IPS-20b (cell line): Measurements from ENCODE around the gene RNF112.

Source experiments
- H3K27ac ChIP-seq: one replicate; pipeline ENCODE4 v1.5.1; 2013; ENCODE audit warnings: low read length
- H3K27me3 ChIP-seq: 2 replicates; pipeline ENCODE4 v1.6.1; 2013; ENCODE audit warnings: mild to moderate bottlenecking, low read length, inconsistent platforms; ENCODE audit not compliant: insufficient read depth
- H3K36me3 ChIP-seq: 2 replicates; pipeline ENCODE4 v1.6.1; 2013; ENCODE audit warnings: low read depth, mild to moderate bottlenecking, inconsistent platforms, low read length, moderate library complexity; ENCODE audit not compliant: insufficient read depth
- H3K4me1 ChIP-seq: 2 replicates; pipeline ENCODE4 v1.6.1; 2013; ENCODE audit warnings: mild to moderate bottlenecking, control low read depth, inconsistent platforms, low read length, moderate library complexity; ENCODE audit not compliant: insufficient read depth
- H3K4me3 ChIP-seq: 2 replicates; pipeline ENCODE4 v1.5.1; 2013; ENCODE audit warnings: mild to moderate bottlenecking, low read length, inconsistent platforms
- H3K9ac ChIP-seq: 2 replicates; pipeline ENCODE4 v1.6.1; 2013; ENCODE audit warnings: low read depth, mild to moderate bottlenecking, inconsistent platforms, low read length, moderate library complexity
- H3K9me3 ChIP-seq: 2 replicates; pipeline ENCODE4 v1.6.1; 2013; ENCODE audit warnings: mild to moderate bottlenecking, low read depth, low read length, inconsistent platforms; ENCODE audit not compliant: insufficient read depth

The RNF112 gene

DNA sequence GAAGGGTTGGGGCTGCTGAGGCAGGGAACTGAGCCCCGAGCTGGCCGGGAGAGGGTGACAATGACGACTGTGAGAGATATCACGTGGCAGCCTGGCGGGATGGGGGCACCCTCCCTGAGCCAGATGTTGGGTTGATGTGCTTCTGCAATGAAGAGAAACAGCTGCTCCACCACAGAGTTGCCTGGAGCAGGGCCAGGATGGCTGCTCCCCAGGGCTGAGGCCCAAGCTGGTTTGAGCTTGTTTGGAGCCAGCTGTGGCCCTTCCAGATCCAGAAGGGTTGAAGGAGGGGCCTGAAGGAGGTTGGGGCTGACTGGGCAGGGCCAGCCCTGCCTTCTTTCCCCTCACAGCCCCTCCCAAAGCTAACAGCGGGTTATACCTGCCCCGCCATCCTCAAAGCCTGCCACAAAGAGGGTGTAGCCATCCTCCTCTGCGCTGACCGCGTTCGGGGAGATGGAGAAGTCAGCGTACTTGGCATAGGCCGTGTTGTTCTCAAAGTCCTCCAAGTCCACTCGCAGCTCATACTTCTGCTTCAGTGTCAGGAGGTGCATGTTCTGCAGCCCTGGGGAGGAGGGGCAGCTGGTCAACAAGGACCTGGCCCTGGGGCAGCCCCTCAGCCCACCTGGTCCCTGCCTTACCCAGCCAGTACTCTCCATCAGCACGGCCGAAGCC, 26.2 kb upstream of the RNF112 start:
- H3K9me3 ChIP-seq = no peaks in the 10 kb centered on the region
- no peak overlapping the region for H3K9ac ChIP-seq
- peaks cover 8% of the 10 kb centered on the region; the same call in 1 of the 2 replicates for H3K4me1 ChIP-seq
- no peaks in the 10 kb centered on the region for H3K27me3 ChIP-seq
- H3K27ac ChIP-seq = no peak overlapping the region
- peaks cover 57% of the 10 kb centered on the region for H3K36me3 ChIP-seq
- no peak overlapping the region for H3K4me3 ChIP-seq

DNA sequence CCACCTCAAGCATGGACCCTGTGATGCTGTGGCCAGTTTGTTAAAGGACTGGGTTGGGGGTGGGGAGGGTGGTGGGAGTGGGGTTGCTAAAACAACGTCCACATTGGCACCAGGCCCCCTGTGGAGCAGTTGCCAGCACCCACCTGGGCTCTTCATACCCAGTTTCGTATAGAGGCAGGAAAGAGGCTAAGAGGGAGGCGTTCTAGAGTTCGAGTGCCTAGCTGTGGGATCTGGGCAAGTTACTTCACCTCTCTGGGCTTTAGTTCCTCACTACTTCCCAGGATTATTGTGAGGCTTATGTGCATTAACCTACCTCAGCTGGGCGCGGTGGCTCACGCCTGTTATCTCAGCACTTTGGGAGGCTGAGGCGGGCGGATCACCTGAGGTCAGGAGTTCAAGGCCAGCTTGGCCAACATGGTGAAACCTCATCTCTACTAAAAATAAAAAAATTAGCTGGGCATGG, 25.5 kb upstream of the RNF112 start:
- Histone ChIP-seq H3K9ac (no peak overlapping the region), H3K9me3 (no peaks in the 10 kb centered on the region)

DNA sequence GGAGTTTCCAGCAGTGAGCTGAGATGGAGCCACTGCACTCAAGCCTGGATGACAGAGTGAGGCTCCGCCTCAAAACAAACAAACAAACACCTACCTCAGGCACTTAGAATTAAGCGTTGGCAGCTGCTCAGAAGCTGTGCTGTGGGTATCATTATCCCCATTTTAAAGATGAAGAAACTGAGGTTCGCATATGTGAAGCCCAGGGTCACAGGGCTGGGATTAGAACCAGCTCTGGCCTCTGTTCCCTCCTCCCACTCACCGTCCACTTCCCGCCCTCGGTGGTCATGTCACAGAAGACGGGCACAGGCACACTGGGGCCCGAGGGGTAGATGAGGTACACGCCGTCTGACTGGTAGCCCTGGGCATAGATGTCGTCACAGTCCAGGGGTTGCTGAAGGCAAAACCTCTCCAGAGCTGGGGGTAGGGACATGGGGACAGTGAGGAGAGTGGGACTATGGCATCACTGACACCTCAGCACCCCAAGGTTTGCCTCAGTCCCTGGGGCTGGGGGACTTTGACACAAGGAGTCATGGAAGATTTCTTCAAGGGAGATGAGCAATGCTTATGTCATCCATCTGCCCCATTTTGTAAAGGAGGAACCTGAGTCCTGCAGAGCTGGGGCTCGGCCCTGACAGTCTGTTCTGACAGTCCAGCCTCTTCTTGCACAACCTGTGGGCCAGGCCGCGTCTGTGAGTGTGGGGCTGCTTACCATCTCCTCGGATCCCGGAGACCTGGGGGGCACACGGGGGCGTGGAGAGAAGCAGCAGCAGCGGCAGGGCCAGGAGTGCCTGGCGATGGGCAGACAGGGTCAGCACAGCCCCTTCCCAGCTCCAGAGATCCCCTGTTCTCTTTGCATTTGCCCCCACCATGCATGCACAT, 24.7 kb upstream of the RNF112 start:
- Histone ChIP-seq H3K36me3 (peaks cover 43% of the 10 kb centered on the region), H3K9ac (no peak overlapping the region), H3K27me3 (no peaks in the 10 kb centered on the region), H3K4me3 (peak overlapping the region; percentile 48; the same call in 1 of the 2 replicates), H3K27ac (no peak overlapping the region), H3K9me3 (no peaks in the 10 kb centered on the region), H3K4me1 (peaks cover 9% of the 10 kb centered on the region; the same call in 1 of the 2 replicates)

More for the DNA sequence above, 25.5 kb upstream of the RNF112 start:
- peaks cover 50% of the 10 kb centered on the region for H3K36me3 ChIP-seq
- H3K4me1 ChIP-seq = peaks cover 8% of the 10 kb centered on the region; the same call in 1 of the 2 replicates
- no peak overlapping the region for H3K27ac ChIP-seq
- no peaks in the 10 kb centered on the region for H3K27me3 ChIP-seq
- H3K4me3 ChIP-seq = no peak overlapping the region

DNA sequence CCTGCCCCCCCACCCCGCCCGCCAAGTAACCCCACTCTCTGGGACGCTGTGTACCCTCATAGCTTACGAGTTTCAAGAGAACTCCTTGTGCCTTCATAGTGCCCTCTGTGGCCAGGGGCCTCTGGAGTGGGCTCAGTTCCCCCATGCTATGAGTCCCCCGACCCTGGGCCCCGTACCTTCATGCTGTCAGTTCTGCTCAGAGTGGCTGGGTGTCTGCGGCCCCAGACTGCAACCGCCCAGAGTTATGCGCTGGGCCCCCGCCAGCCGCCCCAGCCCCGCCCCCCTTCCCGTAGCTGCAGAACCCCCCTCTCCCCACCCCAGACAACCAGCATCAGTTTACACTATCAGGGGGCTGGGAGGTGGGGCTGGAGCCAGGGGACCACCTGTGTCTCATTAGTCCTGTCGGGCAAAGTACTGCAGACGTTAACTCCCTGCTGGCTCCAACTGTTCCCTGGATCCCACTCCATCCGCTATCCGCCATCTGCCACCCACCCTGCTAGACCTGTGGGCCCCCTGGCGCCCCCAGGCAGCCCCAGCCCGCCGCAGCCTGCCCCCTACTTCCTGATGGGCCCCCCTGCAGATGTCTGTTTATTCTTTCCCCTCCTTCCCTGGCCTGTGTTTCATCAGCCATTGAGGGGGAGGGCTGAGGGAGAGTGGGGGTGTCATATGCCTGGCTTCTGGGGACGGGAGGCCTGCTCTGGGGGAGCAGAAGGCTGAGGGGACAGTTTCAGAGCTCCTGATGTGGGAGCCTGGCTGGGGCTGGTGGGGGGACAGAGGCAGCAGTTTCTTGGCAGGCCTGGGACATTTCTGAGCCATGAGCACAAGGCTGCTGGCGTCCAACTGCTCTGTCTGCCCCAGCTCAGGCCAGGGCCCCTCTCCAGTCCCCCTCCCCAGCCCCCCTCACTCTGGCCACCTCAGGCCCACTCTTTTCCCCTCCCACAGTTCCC, 23.8 kb upstream of the RNF112 start, which contains the start of gene MFAP4:
Gene MFAP4 (minus strand): TSS at position 217 of the 947 bp plus-strand sequence. CDS start 35 bp downstream, at position 182.
- Histone ChIP-seq H3K36me3 (peaks cover 34% of the 10 kb centered on the region), H3K9me3 (no peaks in the 10 kb centered on the region), H3K9ac (peak within 1 kb of the TSS; percentile 75), H3K27me3 (no peaks in the 10 kb centered on the region), H3K4me3 (peak within 1 kb of the TSS; percentile 48; the same call in 1 of the 2 replicates), H3K27ac (peak within 1 kb of the TSS; percentile 67), H3K4me1 (peaks cover 12% of the 10 kb centered on the region; the same call in 1 of the 2 replicates)

DNA sequence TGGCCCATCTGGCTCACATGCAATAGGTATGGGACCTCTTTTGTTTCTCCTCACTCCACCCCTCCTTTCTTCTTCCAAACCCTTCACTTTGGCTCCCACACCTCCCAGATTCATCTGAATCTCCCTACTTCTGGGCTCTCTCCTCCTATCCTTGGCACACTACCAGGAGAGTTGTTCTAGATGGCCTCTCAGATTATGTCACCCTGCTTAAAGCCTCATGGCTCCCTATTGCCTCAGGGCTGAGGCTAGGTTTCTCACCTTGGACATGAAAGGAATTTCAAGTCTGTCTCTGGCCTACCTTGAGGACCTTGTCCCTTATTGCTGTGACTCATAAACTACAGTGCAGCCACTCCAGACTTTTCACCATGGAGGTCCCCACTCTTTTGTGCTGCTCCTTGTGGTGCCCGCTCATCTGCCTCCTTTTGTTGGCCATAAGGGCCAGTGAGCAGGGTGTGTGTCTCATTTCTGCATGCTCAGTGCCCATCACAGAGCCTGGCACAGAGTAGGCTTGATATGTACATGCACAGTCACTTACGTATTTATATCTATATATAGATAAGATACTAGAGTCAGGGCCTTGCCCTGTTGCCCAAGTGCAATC, 23.0 kb upstream of the RNF112 start:
- Histone ChIP-seq H3K36me3 (peaks cover 26% of the 10 kb centered on the region), H3K9ac (peak overlapping the region; percentile 75; the same call in 1 of the 2 replicates), H3K9me3 (no peaks in the 10 kb centered on the region), H3K4me1 (peaks cover 12% of the 10 kb centered on the region; the same call in 1 of the 2 replicates), H3K27ac (peak overlapping the region; percentile 67), H3K4me3 (no peak overlapping the region; the same call in 1 of the 2 replicates), H3K27me3 (no peaks in the 10 kb centered on the region)

DNA sequence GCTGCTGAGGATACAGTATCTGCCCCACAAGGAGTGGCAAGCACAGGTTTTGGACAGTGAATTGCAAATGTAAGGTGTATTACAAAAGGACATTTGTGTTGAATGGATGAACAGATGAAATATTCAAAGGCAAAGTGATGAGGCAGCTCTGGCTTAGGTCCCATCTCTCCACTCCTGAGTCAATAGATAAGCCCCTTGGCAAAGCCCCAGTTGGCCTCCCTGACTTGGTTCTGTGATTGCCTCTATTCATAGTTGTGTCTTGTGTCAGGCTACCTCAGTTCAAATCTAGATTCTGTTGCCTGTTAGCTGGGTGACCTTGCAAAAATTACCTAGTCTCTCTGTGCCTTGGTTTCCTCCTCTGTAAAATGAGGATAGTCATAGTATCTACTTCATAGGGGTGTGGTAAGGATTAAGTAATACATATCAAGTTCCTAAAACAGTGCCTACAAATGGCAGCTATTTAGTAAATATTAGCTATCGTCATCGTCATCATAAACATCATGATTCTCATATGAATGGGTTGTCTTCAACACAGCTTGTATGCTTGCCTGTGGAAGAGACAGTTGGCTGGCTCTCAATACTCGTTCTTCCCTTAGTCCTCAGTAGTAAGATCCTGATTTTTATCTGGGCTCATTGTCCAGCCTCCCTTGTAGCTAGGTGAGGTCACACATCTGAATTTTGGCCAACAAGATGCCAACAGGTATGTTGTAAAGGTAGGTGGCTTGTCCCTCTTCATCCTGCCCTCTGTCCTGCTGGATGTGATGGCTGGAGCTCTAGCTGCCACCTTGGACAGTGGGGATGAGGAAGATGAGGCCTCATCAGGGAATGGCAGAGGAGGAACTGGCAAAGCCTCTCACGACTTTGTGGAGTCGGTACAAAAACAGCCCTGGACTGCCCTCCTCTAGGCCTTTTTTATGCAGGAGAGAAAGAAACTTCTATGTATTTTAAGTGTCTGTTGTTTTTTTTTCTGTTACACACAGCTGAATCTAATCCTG, 21.9 kb upstream of the RNF112 start:
- Histone ChIP-seq H3K36me3 (peaks cover 16% of the 10 kb centered on the region), H3K9me3 (no peaks in the 10 kb centered on the region), H3K4me3 (no peak overlapping the region), H3K9ac (no peak overlapping the region), H3K27ac (no peak overlapping the region), H3K27me3 (no peaks in the 10 kb centered on the region), H3K4me1 (peaks cover 12% of the 10 kb centered on the region; the same call in 1 of the 2 replicates)

DNA sequence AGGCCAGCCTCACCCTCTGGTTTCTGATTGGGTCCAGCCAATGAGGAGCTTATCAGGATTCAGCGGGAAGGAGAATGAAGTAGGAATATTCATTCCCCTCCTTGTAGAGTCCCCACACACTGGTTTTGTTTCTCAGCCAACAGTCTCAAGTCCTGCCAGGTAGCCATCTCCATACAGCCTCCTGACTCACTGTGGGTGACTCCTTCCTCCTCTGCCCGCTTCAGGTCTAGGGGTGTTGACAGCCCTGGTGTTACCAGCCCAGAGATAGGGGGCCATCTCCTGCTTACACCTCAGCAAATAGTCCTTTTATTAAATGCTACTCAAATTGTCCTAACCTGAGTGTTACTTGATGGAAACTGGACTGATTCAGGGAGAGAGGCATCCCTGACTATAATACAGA, 20.1 kb upstream of the RNF112 start:
- Histone ChIP-seq H3K36me3 (no peaks in the 10 kb centered on the region; the same call in 1 of the 2 replicates), H3K4me3 (no peak overlapping the region), H3K27ac (no peak overlapping the region), H3K4me1 (peaks cover 12% of the 10 kb centered on the region; the same call in 1 of the 2 replicates), H3K9ac (no peak overlapping the region), H3K9me3 (no peaks in the 10 kb centered on the region), H3K27me3 (no peaks in the 10 kb centered on the region)

DNA sequence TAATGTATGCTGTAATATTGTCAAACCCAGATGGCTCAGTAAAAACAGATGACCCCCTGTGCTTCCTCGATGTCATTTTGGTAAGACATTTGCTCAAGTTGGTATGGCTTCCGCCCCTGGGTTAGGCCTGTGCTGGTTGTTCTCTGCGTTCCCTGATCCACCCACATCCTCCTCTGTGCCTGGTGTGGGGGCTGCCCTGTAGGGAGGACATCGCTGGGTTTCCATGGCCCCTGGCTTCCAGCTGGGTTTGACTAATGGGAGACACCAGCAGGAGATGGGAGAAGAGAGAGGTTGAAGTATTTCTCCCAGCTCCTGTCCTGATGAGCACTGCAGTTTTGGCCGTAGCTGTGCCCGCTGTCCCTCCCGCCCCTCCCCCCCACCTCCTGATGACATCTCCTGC, 19.6 kb upstream of the RNF112 start:
- H3K27me3 ChIP-seq = no peaks in the 10 kb centered on the region
- H3K4me1 ChIP-seq = peaks cover 12% of the 10 kb centered on the region; the same call in 1 of the 2 replicates
- H3K9me3 ChIP-seq = no peaks in the 10 kb centered on the region
- H3K27ac ChIP-seq = no peak overlapping the region
- no peaks in the 10 kb centered on the region for H3K36me3 ChIP-seq
- H3K9ac ChIP-seq = no peak overlapping the region
- H3K4me3 ChIP-seq = no peak overlapping the region

DNA sequence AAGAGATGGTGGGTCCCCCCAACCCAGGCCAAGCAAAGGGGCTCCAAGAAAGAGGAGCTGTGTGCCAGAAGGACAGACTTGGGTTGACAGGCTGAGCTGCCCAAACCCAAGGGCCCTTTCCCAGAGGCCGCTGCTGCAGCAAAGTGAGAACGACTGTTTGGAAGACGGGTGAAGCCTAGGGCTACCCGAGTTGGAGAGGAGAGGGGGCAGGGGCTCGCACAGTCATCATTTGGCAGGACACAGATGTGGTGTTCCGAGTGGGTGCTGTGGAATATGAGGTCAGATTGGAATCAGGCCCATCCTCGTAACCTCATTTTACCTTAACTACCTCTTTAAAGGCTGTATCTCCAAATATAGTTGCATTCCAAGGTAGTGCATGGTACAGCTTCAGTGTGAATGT, 18.7 kb upstream of the RNF112 start:
- no peaks in the 10 kb centered on the region for H3K9me3 ChIP-seq
- no peaks in the 10 kb centered on the region for H3K36me3 ChIP-seq
- no peak overlapping the region for H3K27ac ChIP-seq
- H3K4me1 ChIP-seq = peaks cover 12% of the 10 kb centered on the region; the same call in 1 of the 2 replicates
- H3K9ac ChIP-seq = no peak overlapping the region
- H3K27me3 ChIP-seq = no peaks in the 10 kb centered on the region
- no peak overlapping the region for H3K4me3 ChIP-seq

DNA sequence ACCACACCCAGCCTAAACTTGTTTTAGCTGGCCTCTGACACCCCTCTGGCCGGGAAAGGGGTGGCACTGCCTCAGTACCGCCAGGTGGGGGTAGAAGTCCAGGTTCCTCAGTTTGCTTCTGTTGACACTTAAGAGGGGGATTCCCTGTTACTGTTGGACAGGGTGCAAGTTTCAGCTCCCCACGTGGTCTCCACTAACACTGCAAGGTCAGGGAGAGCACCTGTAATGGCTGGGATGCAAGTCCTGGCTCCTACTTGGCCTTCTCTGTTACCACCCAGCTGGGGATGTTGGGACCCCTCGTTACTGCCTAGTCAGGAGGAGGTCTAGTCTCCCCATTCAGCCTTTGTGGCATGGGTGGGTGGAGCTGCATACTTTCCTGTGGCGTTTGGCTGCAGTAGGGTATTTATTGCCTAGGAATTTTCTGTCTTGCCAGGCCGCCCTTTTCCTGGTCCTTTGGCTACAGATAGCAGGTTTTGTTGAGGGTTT, 13.4 kb upstream of the RNF112 start:
- Histone ChIP-seq H3K36me3 (no peaks in the 10 kb centered on the region), H3K4me1 (peaks cover 10% of the 10 kb centered on the region), H3K9ac (no peak overlapping the region), H3K27ac (no peak overlapping the region), H3K4me3 (no peak overlapping the region), H3K9me3 (no peaks in the 10 kb centered on the region), H3K27me3 (no peaks in the 10 kb centered on the region)
